ENCODE results near the gene DLG1.

DLG1 gene

DNA sequence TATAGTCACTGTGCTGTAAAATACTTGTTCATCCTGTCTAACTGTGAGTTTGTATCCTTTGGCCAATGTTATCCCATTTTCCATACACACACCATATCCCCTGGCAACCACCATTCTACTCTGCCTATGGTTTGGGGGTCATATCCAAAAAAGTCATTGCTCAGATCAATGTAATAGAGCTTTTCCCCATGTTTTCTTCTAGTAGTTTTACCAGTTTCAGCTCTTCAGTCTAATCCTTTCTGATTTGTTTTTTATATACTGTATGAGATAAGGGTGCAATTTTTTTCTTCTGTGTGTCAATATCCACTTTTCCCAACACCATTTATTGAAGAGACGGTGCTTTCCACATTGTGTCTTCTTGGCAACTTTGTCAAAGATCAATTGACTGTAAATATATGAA, 14.0 kb upstream of the DLG1 start:
- no peak for DNase-seq

DNA sequence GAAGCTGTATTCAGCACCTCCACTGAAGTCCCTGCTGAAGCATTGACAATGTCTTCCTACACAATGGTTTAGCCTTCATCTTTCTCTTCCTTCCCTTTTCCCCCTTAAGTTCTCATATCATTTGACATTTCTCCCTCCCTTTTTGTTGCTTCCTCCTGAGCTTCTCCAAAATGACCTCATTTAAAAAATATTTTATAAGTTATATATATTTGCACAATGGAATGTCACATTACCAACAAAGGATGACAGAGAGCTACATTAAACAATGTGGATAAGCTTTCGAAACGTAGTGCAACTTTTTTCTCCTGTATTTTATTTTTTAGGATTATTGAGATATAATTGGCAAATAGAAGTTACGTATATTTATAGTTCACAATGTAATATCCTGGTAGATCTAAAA, 13.2 kb upstream of the DLG1 start:
- no peak for DNase-seq

DNA sequence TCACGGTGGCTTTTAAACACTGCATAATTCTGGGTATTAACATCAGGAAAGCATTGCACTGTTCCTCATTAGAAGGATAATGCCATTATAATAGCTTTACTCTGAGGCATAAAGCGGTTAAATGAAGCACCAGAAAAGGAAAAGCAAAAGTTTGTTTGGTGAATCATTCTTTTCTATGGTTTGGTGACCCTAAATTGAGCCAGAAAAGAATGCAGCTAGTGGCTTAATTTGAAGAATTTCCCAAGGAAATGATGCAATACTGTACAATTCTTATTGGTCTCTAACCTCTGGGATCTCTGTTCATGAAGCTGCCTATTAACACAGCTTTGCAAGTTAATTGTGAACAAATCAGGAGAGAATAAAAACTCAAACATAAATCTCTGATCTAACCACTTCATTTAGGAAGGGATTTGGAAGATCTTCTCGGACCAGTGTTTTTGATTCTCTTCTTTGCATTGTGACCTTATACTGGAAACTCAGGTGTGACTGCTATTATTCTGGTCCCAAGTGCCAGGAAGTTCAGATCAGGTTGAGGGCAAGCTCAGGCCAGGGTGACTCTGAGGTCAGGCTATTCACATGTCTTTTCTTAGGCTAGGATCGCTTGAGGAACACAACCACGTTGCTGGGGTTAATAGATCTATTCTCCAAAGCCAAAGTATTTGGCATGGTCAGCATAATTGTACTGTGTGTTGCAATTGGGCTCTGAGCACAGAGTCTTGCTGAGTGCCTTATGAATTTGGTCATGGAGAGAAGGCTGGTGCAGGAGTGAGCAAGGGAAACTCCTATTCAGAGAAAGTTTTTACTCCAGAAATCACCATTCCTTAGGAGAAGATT, 11.3 kb upstream of the DLG1 start:
- no peak for DNase-seq

- no peak for DNase-seq
Measured at GRCh38 chr3:197308591-197308990, 10.2 kb upstream of the DLG1 start.

DNA sequence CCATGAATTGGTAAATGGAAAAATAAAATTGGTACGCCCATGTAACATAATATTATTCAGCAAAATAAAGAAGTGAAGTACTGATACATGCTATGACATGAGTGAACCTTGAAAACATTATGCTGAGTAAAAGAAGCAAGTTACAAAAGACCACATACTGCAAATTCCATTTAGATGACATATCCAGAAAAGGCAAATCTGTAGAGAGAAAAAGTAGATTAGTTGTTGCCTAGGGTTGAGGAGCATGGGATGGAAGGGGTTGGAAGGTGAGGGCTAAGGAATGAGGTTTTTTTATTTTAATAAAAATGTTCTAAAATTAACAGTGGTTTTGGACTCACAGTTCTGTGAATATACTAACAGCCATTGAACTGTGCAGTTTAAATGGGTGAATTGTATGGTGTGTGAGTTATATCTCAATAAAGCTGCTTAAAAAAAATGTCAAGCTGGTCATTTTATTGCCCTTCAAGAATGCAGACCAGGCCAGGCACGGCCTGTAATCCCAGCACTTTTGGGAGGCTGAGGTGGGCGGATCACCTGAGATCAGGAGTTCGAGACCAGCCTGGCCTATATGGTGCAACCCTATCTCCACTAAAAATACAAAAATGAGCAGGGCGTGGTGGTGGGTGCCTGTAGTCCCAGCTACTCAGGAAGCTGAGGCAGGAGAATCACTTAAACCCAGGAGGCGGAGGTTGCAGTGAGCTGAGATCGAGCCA, 8.1 kb upstream of the DLG1 start:
- DNase-seq = no peak

- no peak for DNase-seq
Measured at GRCh38 chr3:197305854-197306253, 7.4 kb upstream of the DLG1 start.

- DNase-seq = no peak
Measured at GRCh38 chr3:197303452-197303851, 5.0 kb upstream of the DLG1 start.

GRCh38 chr3:197302696-197303341, 4.4 kb upstream of the DLG1 start:
- no peak for DNase-seq

- DNase-seq = no peak
Measured at GRCh38 chr3:197302033-197302432, 3.6 kb upstream of the DLG1 start.

- DNase-seq = no peak
Measured at GRCh38 chr3:197300361-197300760, 1.9 kb upstream of the DLG1 start.

DNA sequence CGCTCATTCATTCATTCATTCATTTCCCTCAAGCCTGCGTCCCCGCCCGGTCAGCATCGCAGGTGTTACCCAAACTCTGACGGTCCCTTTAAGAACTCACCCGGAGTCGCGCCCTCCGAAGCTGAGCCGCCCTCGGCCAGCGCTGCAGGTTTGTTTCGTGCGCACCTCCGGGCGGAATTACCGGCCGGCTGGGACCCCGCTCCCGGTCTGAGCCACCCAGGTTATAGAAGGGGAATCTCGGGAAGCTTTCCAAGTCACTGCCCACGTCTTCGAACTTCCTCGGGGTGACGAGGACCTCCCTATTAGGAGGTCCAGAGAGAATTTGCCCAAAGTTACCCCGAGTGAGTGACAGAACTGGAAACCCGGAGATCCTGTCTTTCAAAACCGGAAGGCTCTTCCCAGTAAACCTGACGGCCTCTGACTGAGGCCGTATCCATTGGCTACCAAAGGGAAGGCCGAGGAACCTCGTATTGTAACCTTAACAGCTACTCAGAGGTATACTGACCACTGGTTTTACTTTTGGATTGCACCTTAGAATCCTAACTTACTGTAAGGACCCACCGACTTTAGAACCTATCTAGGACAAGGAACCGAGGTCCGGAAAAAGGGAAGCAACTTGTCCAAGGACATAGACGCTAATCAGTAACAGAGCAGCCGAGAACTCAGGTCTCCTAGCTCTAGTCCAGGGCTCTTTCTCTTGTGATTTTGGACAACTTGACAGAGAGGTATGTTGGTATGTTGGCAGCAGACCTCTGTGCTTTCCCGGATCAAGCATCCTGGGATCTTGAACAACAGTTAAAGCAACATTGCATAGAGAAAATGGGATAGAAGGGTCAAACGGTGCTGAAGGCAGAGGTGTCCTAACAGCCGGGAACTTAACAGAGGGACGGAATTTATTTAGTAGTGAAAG, 788 bp upstream of the DLG1 start:
- DNase-seq = no peak

DNA sequence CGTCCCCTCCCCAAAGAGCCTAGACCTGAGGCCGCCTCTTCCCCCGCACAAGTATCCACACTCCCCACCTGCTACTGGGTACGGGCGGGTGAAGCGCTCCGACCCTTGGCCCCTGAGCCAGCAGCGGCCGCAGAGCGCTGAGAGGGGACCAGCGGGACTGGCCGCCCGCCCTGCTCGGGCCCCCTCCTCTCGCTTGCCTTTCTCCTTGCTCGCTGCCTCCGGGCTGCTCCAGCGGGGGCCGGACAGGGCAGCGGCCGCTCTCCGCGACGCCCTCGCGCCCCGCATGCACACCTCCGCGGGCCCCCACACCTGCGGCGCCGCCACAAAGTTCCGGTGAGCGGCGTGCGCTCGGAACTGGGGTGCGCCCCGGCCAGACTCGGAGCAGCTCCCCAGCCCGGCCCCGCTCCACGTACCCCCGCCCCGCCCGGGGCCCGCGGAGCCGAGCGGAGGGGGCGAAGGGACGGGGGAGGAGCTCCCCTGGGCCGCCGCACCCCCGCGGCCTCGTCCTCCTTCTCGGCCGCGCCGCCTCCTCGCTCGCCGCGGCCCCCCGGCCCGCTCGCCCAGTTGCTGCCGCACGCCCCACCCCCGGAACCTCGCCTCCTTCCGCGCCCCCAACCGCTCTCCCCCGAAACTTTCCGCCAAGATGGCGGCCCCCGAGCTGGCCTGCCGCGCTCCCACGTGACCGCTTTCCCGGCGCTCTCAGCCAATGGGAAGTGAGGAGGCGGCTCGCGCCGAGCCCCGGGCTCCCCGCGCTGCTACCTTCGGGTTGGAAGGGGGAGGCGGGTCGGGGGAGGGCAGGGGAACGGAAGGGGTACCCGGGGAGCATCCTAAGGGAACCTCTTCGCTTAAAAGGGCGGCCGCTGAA, 704 bp downstream of the DLG1 start:
- peak; percentile 69 for DNase-seq

- no peak for DNase-seq
Measured at GRCh38 chr3:197297002-197297401, 1.4 kb downstream of the DLG1 start.

- no peak for DNase-seq
Measured at GRCh38 chr3:197296545-197296944, 1.9 kb downstream of the DLG1 start.

GRCh38 chr3:197295871-197296270, 2.5 kb downstream of the DLG1 start:
- DNase-seq = no peak

GRCh38 chr3:197293605-197294237, 4.7 kb downstream of the DLG1 start:
- DNase-seq = no peak

DNA sequence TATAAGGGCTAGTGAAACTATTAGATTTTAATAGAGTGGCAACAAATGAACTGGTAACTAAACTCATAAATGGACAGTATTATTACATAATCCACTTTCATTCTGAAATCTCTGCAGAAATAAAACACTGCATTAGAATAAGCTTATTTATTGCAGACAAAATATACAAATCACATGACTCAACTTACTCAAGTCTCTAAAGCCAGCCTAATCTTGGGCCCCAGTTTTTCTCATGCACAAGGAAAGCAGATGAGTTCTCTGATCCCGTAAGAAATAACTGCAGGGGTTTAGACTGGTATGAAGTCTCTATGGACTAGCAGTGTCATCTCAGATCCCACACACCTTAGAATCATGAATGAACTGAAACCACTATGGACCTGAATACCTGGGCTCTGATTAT, 5.8 kb downstream of the DLG1 start:
- DNase-seq = no peak

DNA sequence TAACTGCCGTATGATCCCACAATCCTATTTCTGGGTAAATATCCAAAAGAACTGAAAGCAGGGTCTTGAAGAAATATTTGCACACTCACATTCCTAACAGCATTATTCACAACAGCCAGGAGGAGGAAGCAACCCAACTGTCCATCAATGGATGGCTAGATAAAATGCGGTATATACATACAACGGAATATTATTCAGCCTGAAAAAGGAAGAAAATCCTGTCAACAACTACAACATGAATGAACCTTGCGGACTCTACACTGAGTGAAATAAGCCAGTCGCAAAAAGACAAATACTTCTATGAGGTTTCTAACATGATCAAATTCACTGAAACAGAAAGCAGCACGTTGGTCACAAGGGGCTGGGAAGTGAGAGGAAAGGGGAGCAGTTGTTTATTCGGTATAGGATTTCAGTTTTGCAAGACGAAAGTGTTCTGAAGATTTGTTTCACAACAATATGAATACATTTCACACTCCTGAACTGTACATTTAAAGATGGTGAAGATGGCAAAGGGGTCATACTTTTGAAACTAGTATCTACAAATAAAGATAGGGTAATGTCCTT, 6.2 kb downstream of the DLG1 start:
- DNase-seq = no peak

GRCh38 chr3:197289726-197290125, 8.7 kb downstream of the DLG1 start:
- DNase-seq = no peak

GRCh38 chr3:197286678-197287077, 11.7 kb downstream of the DLG1 start:
- no peak for DNase-seq

DNA sequence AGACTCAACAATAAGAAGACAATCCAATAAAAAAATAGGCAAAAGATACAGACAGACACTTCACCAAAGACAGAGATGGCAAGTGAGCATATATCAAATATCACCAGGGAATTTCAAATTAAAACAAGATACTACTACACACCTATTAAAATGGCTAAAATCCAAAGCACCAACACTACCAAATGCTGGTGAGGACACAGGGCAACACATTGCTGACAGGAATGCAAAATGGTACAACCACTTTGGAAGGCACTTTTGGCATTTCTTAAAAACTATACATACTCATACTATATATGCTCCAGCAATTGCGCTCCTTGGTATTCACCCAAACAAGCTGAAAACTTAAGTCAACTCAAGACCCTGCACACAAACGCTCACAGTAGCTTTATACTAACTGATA, 12.9 kb downstream of the DLG1 start:
- DNase-seq = no peak

Data from NCI-H1436 treated with DMSO at 0.1 percent for 48 hours (cell line).